Left renal cortex interstitium (tissue), 4 donors: ENCODE results near the gene TULP3. TPM values are rescaled to one million over a fixed set of nuclear protein-coding genes. Genes with fewer than 3 reads are reported as not detected.
"Not testable (repeated sequence)": the region's sequence is repeated elsewhere in the genome, so short reads cannot be mapped to it uniquely, and the experiment has no call there.

Experiments used
- DNase-seq, 4 donors: peaks; one replicate each; pipeline ENCODE4 v3.0.0-alpha.2; 2013; ENCODE audit warnings: low read depth in 4 of 4, low spot score in 2 of 4, missing footprints in 1 of 4
- polyA plus RNA-seq, 4 donors: library from polyadenylated mRNA; unstranded; fragments of 120-200 nt; gene quantifications; one replicate each; pipeline ENCODE4 v1.2.1, GENCODE V29; 2013; ENCODE audit not compliant: insufficient read length in 4 of 4

The TULP3 gene, protein sequence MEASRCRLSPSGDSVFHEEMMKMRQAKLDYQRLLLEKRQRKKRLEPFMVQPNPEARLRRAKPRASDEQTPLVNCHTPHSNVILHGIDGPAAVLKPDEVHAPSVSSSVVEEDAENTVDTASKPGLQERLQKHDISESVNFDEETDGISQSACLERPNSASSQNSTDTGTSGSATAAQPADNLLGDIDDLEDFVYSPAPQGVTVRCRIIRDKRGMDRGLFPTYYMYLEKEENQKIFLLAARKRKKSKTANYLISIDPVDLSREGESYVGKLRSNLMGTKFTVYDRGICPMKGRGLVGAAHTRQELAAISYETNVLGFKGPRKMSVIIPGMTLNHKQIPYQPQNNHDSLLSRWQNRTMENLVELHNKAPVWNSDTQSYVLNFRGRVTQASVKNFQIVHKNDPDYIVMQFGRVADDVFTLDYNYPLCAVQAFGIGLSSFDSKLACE
- polyA plus RNA-seq, result 10 to 100 TPM; 31.8 to 35.6 (median 33.4) TPM

DNA sequence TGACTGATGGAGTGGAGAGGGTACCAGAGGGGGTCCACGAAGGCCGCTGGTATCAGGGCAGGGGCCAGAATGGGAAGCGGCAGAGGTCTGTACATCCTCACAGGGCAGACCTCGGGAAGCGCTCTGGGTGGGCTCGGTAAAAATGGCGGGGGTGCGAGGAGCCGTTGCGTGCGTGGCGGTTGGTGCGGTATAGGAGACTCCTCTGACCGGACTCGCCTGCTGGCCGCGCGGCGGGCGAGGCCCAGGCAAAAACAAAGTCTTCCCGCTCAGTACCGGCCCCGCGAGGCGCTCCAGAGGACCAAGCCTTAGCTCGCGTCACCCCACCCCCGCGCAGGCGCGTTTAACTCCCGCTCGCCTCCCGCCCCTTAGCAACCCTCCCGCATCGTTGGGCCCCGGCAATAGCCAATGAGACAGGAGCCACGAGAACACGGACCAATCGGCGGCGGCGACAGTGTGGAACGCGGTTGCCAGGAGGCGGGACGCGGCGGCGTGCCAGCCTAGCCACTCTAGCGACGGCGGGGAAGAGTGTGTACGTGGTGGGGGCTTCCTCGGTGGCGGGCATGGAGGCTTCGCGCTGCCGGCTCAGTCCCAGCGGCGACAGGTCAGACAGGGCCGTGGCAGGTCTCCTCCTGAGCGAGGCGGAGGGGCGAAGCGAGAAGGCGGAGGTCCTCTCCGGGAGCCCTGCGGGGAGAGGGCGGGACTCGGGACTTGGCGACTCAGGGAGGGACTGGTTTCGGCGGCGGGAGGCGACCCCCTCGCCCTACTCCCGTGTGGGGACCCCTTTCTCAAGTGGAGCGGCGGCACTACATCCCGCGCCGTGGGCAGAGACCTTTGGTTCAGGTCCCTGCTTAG, at the start of gene TULP3:
TULP3 (plus strand) TSS at position 504 of the 852 bp plus-strand sequence; CDS start at position 561, 57 bp downstream.
- DNase-seq, result peak; percentile 90 to 96 (median 95)

DNA sequence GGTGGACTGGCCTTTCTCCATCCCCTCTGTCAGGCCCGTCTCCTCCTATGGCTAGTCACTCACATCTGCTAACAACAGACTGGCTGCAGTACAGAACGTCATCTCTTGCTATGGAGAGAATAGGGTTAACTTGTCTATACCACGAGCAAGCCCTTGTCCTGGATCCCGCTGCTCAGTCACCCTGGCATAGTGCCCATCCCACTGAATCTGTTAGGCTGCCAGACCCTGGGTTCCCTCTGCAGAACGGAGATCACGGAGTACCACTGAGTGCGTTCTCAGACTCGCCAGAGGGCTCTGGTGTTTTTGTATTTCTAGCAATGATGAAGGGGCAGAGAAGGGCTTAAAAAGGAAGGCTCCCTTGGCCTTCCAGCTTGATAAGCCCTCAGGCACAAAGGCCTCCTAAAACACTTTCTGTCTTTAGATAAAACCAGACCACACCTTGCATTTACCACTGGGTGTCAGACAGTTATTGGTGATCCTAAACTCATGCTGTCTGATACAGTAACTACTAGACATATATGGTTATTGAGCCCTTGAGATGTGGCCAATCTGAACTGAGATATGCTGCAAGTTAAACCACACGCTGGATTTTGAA, 49.5 kb upstream of the TULP3 start:
- no peak for DNase-seq

DNA sequence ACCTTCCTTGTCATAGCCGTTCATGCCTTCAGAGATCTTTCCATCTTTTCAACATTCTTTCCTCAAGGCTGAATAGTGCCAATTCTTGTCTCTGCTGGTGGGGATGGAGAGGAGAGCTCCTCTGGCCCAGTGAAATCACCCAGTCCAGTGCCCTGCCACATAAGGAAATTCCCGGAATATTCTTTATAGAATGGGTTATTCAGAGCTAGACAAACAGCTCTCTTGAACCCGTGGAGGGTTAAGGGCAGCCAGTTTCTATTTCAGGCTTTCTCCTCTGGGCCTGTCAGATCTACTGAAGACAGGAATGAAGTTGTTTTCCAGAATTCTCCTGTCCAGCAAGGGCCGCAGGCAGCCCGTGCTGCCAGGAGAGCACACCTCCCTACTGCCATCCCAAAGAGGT, 47.7 kb upstream of the TULP3 start:
- DNase-seq, result no peak

DNA sequence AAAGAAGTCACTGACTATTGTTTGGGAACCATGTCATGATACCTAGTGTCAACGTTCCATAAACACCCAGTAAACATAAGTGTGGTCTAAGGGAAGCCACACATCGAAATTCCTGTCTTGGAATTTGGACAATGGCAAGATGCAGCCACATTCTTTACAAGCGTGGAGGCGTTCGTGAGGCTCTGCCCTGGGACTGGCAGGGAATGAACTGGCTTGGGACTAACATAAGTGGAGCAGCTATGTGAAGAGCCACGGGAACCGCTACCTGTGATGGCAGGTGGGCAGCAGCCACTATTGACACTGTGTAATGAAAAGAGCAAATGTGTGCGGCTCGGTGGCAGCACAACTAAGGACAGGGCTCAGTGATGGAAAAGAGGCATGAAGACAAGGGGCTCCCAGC, 45.9 kb upstream of the TULP3 start:
- no peak for DNase-seq

DNA sequence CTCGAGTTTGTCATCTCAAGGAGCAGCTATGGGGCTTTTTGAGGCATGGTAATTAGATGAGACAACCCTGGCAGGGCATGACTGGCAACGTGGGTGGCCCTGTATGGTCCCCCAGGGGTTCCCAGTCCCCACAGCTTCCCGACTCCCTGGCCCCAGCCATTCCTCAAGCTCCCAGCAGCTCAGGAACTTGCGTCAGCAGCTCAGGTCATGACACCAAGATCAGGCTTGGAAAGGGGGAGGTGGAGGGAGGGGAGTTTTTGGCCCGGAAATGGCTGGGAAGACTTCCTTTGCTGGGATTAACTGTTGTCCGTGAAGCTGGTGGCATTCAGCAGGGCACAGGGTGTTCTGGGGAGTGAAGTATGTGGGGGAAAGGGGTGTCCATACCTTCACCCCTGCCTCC, 45.4 kb upstream of the TULP3 start:
- DNase-seq, result no peak

DNA sequence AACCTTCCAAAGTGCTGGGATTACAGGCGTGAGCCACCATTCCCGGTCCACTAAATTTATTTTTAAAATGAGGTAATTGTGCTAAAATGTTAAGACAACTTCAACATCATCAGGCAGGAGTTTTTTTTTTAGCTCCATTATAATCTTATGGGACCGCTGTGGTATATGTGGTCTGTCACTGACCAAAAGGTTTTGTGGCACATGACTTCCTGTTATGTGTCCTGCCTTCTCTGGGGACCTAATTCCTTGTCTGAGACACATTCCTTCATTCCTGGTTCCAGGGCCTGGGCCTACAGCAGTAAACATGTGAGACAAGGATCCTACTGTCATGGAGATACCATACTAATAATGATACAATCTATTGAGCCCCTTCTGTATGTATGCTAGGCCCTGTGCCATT, 38.8 kb upstream of the TULP3 start:
- no peak for DNase-seq

DNA sequence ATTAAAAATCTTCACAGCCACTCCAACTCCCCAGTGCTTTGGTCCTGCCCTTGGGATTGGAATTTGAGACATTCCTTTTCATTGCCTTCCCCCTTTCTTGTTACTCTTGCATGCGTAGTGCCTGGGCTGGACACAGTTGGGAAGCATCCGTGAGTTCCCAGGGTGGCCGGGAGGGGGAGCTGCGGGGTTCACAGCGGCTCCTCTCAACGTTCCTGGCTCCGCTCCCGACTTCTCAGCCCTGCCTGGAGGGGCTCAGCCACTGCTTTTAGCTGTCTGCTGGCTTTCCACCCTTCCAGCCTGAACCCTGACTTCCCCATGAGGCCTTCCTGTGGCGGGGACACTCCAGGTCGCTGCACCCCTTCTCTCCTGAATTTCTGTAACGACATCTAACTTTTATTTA, 37.1 kb upstream of the TULP3 start:
- peak in 1 of 4 donors; percentile 80 for DNase-seq

DNA sequence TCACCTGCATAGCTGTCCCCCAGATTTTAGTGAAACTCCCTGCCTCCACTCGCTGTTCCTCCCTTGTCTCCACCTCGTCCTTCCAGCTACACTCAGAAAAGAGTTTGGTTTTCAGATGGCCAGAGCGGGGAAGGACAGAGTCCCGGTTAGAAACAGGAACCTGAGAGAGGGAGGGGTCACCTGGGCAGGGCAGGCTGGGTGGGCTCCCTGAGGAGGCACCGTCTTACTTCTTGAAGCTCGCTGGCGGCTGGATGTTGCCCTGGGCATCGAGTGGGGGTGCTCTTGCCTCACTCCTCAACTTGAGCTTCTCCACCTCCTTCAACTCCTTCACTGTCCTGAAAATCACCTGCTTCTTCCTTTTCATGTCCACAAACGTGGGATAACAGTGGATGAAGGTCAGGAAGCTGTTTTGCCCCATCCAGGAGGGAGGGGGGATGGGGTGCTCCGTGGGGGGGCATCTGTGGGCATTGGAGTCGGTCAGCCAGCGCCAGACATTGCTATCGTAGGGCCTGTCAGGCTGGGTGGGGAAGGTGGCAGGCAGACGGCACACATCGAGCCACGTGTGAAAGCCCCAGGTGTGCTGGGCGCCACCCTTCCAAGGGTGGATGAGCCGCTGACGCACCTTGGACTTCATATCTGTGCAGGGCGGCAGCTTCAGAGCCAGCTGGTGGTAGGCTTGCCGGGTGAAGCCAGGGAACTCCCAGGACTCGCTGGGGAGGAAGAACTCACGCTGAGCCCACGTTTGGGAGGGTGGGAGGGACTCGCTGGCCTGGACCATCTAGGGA, 35.8 kb upstream of the TULP3 start:
- no peak for DNase-seq

DNA sequence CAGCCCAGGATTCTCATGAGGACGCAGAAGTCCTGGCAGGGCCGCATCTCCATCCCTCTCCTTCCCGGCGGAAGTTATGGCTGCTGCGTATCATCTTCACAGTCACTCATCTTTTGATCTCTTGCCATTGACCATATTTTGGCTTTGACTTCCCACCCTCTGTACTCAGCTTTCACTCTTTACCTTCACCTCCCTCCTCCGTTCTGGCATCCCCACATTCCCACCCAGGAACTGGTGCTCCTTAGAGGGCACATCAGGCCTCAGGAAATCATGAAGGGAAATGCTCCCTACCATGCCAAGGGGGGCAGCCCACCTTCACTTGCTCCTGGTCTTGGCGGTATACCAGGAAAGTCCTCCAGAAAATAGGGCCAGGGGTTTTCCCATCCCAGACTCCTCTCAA, 35.1 kb upstream of the TULP3 start:
- no peak for DNase-seq

DNA sequence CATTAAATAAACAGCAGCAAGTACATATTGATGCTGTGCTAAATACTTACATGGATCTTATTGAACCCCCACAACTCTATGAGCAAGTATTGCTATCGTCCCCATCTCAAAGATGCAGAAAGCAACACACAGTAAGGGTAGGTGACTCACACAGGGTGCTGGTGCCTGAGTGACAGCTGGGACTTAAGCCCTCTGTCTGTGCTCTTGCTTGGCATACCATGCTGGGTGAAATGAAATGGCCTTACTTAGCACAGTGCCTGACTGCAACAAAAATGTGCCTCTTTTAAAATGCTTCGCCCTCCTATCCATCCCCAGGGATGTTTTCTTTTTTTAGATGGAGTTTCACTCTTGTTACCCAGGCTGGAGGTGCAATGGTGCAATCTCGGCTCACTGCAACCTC, 34.6 kb upstream of the TULP3 start:
- DNase-seq, result no peak

DNA sequence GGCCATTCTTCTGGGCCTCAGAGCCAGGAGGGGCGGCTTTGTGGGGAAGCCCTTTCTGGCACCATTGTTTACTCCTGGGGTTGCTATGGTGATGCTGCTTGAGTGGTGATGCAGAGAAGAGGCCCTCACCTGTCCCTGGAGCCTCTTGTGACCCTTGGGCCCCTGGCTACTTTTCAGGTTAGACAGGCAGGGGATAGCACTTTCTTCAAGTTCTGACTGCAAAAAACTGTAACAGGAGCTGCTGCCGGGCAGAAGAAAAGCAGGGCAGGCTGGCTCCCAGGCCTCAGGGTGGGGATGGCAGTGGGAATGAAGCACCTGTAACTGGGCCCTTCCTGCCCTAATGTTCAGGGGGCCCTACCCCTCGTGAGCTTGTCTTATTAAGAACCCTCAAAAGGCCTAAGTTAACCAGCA, 33.7 kb upstream of the TULP3 start, which contains the start of gene TEX52:
TEX52 (minus strand) TSS at position 19 of the 411 bp plus-strand sequence; CDS start at position 6, 13 bp downstream.
- DNase-seq, result no peak

DNA sequence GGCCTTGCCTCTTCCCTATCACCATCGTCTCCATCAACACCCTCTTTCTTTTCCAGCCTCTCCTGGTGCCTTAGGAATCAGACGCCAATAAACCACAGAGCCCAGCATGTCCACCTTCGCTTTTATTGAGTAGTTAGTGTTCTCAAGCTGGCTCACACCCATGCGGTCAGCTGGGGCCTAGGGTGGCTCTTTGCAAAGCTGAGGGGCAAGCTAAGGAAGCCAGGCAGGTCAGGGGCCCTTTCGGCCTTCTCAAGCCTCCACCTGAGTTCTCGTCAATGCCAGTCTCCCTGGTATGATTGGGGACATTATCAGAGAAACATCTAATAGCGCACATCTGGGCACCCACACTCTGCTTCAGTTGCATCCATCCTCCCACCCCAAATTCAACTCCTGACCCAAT, 33.1 kb upstream of the TULP3 start:
- DNase-seq, result no peak

DNA sequence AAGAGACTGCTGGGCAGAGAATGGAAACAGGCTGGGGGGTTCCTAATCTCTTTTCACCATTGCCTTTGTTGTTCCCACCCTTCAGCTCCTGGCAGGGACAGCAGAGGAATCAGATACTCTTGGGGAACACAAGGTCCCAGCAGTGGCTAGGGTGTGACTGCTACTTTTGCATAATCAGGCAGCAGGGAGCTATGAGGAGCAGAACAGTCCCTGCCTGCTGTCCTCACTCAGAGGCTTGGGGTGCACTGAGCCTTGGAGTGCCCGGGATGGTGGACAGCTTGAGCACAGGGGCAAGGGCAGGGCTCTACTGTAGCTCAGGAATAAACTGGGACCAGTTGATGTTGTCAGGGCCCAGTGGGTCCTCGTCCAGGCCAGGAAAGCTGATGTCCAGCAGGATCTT, 32.4 kb upstream of the TULP3 start:
- no peak for DNase-seq

DNA sequence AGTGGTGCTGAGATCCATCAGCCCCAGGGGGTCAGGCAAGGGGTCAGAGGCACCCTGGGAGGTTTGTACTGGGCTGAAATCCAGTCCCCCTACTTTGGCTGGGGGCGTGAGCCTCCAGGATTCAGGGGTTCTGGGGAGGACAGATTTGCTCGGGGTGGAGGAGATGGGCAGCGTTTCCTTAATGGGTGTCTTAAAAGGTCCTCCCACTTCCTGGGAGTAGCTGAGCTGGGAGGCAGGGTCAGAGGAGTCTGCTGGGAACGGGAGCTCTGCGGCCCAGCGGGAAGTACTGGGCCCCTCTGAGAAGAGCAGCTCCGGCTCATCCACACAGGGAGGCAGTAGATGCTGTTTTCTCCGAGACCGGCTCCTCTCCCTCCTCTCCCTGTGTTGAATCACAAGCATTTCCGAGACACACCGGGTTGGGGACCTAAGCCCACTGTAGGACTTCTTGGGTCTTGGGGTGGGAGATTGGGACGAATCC, 31.7 kb upstream of the TULP3 start:
- no peak for DNase-seq

DNA sequence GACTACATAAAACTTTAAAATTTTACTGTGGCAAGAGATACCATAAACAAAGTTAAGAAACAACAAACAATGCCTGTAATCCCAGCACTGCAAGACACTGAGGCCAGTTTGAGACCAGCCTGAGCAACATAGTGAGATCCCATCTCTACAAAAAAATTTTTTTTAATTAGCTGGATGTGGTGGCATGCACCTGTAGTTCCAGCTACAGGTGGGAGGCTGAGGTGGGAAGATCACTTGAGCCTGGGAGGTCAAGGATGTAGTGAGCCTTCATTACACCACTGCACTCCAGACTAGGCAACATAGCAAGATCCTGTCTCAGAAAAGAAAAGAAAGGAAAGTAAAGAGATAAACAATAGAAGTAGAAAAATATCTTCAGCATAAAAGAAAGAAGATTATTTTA, 30.5 kb upstream of the TULP3 start:
- no peak for DNase-seq

DNA sequence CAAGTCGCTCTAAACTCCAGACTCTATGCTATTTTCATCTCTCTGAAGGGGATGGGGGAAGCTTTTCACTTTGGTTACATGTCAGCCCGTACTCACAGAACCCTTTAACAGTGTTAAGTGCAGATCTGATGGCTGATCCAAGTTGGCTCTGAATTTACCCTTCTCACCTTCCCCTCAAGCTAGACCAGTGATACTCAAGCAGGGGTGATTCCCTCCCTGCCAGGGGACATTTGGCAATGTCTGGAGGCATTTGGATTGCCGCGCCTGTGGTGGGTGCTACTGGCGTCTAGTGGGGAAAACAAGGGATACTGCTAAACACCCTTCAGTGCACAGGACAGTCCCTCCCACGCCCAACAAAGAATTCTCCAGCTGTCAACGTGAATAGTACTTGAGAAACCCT, 27.8 kb upstream of the TULP3 start:
- no peak for DNase-seq

DNA sequence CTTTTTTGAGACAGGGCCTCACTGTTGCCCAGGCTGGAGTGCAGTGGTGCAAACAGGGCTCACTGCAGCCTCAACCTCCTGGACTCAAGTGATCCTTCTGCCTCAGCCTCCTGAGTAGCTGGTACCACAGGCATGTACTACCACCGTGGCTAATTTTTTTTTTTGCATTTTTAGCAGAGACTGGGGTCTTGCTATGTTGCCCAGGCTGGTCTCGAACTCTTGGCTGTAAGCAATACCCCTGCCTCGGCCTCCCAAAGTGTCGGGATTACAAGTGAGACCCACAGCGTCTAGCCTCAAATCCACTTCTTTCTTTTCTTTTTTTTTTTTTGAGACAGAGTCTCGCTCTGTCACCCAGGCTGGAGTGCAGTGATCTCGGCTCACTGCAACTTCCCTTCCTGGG, 27.3 kb upstream of the TULP3 start:
- DNase-seq, result not testable (repeated sequence)

DNA sequence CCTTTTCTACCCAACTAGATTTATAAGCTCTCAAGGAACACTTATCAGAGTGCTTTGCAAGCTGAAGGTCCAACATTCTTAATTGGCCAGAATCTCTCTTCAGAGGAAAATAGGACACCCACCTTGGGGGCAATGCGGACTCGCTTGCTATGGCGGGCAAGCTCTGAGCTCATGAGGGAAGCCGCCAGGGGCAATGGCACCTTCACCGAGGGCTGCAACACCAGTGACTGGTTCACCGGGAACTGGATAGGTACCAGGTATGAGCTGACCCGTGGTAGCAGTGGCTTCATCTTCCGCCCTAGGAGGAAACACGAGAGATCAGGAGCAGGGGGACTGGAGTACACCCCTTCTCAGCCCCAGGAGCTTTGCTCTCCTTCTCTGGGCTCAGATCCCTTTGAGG, 26.5 kb upstream of the TULP3 start:
- no peak for DNase-seq

DNA sequence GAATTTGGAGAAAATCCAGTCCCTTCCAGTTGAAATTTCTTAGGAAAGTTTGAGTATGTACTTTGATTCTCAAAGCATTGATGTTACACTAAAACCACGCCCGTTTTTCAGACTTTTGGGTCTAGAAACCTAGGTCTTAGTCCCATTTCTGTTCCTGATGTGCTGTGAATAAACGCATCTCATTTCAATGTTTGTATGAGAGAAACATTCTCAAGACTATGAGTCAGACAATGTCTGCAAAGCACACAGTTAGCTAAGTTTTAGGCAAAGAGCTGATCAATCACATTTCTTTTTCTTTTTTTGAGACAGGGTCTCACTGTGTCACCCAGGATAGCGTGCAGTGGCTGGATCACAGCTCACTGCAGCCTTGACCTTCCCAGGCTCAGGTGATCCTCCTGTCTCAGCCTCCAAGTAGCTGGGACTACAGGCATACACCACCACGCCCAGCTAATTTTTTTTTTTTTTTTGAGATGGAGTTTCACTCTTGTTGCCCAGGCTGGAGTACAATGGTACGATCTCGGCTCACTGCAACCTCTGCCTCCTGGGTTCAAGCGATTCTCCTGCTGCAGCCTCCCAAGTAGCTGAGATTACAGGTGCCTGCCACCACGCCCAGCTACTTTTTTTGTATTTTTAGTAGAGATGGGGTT, 21.6 kb upstream of the TULP3 start:
- DNase-seq, result not testable (repeated sequence)
